ENCODE results near the gene ADH4. TPM values are rescaled to one million over a fixed set of nuclear protein-coding genes. Genes with fewer than 3 reads are reported as not detected.

The ADH4 gene
- total and polyA plus RNA-seq, 2 donors (not counting 3 experiments of a cell fraction or from before 2014, with no cell fraction given): not detected

GRCh38 chr4:99077177-99077576, 66.9 kb downstream of the ADH4 start:
- no TSS peak for BruUV-seq (replicated peaks)
- ChIA-PET CTCF (no interaction called here), POLR2A (no interaction called here)
- dilution Hi-C loops (cut with MboI; ENCODE audit: extremely low pct_ligation_motif_present, low sequenced_read_pairs) (no loop called here), intact Hi-C loops (cut with micrococcal nuclease) (no loop called here)
- H3K36me3 ChIP-seq (ENCODE audit: control insufficient read depth in 2 of 2, extremely low read depth in 1 of 2, insufficient read depth in 2 of 2, low read length in 2 of 2): peaks cover 17 to 18% of the 10 kb centered on the region in 2 experiments
- H3K27me3 ChIP-seq (ENCODE audit: control insufficient read depth in 2 of 2, insufficient read depth in 2 of 2, low read length in 2 of 2): no peaks in the 10 kb centered on the region
- no peak overlapping the region for H3K9ac ChIP-seq (replicated peaks; ENCODE audit: extremely low read depth, insufficient read depth, low read length)
- no peaks in the 10 kb centered on the region for H3K9me1 ChIP-seq (replicated peaks; ENCODE audit: control insufficient read depth, extremely low read depth, insufficient read depth, low read length)
- H3K4me1 ChIP-seq (ENCODE audit: control insufficient read depth, extremely low read depth, insufficient read depth, low read length): no peaks in the 10 kb centered on the region
- no peaks in the 10 kb centered on the region for H3K79me2 ChIP-seq (ENCODE audit: control insufficient read depth, insufficient read depth, low read length)
- DNase-seq (ENCODE audit: low read depth, low spot score): no peak
- no peak overlapping the region for H3K4me3 ChIP-seq (replicated peaks in 1 of 3; ENCODE audit: insufficient read depth in 1 of 3, low read depth in 1 of 3, low read length in 3 of 3)
- H3K27ac ChIP-seq (ENCODE audit: insufficient read depth, low read depth, low read length): no peak overlapping the region
- no peak for FAIRE-seq
- no peaks in the 10 kb centered on the region for H4K20me1 ChIP-seq (replicated peaks; ENCODE audit: control insufficient read depth, extremely low read depth, insufficient read depth, low read length)
- H3K9me3 ChIP-seq (replicated peaks; ENCODE audit: control insufficient read depth, insufficient read depth, low read length): no peaks in the 10 kb centered on the region
- TF ChIP-seq MAX (IDR thresholded peaks at IDR 0.05; ENCODE audit: insufficient read depth, insufficient read length) (no peak), POLR2AphosphoS5 (IDR thresholded peaks at IDR 0.05; ENCODE audit: insufficient read depth, low read depth, low read length) (no peak), POLR2A (IDR thresholded peaks at IDR 0.05; ENCODE audit: low read depth, low read length) (no peak), JUN (IDR thresholded peaks at IDR 0.05; ENCODE audit: borderline replicate concordance, insufficient read depth, insufficient read length, low read depth) (no peak), EZH2 (IDR thresholded peaks at IDR 0.05; ENCODE audit: borderline replicate concordance, low read depth, low read length, severe bottlenecking) (no peak), FOS (IDR thresholded peaks at IDR 0.05; ENCODE audit: borderline replicate concordance, insufficient read depth, low read length) (no peak), CTCF (IDR thresholded peaks at IDR 0.05; ENCODE audit: extremely low read depth in 1 of 2, insufficient read depth in 1 of 2, low read depth in 1 of 2, low read length in 2 of 2) (no peak), GATA2 (IDR thresholded peaks at IDR 0.05; ENCODE audit: insufficient read depth, insufficient read length, low read depth, low read length) (no peak), MYC (IDR thresholded peaks at IDR 0.05; ENCODE audit: low read depth, low read length) (no peak)
- H2AFZ ChIP-seq (ENCODE audit: low read depth, low read length): no peak overlapping the region
- no peak overlapping the region for H3K4me2 ChIP-seq (ENCODE audit: insufficient read depth, low read length)
